HPDE6-E6E7 (cell line): ENCODE measurements around the gene DOK5.

Source experiments
- DNase-seq: peaks from one replicate; pipeline ENCODE4 v3.0.0; 2011; ENCODE audit warnings: missing footprints; ENCODE audit errors: extremely low spot score

DOK5 gene

DNA sequence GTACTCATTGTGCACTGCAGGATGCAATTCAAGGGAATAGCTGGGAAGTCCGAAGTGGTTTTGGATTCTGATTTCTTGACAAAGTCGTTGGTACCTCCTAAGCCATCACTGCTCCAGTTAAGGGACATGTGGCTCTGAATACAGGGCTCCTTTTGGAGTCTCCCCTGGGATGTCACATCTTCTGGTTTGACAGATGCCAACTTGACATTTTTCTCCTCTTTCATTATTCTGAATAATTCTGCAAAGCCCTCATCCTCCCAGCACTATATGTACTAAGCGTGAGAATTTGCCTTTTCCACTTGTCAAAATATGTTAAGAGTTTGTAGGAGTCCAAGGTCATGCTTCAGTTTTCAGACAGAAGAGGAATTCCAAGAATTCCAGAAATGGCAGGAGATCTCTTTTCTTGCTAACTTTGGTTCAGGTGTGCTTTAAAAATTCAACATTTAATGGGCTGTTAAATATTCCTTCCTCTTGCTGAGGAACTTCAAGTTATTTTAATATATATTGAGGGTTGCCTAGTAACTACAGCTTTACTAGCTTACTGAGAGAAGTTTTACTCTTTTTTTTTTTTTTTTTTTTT is 38.7 kb downstream of the DOK5 start:
- DNase-seq, result no peak

GRCh38 chr20:54515793-54516628 is 40.6 kb downstream of the DOK5 start:
- no peak for DNase-seq

DNA sequence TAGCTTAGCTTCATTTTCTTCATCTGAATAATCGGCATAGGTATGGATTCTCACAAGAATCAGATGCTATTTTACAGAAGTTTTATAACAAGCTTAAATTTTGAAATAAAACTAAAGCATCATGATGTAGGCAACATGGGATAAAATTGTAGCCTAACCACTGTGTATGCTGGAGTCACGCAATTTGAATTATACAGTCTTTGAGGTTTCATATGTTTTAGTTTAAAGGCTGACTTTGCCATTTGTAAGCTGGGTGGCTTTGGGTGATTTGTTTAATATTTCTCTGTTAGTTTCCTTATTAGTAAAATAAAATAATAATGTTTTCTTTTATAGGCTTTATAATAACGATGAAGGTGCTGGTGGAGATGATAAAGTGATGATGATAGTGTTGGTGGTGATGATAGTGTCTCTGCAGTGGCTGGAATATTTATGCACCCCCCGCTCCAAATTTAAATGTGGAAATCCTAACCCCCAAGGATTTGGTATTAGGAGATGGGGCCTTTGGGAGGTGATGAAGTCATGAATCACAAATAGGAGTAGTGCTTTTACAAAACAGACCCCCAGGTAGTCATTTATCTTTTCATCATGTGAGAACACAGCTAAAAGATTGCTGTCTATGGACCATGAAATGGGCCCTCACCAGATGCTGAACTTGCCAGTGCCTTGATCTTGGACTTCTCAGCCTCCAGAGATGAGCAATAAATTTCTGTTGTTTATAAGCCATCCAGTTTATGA is 42.0 kb downstream of the DOK5 start:
- DNase-seq, result no peak

DNA sequence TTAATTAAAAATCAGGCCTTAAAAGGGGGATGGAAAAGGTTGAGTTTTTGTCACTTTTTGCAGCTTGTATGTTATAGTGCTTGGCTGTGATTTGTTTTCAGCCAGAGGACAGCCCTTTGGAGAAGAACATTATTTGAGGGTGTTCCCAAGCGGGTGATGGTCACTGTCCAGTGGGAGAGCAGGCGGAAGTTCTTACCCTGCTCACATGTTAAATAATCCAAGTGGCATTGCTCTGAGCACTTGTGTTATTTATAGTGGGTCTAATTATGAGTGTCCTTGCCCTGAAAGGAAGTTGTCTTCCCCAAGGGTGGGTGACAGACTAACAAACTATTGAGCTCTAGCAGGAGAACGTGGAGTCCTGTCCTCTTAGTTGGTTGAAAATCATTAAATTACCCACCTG is 49.5 kb downstream of the DOK5 start:
- DNase-seq, result no peak

DNA sequence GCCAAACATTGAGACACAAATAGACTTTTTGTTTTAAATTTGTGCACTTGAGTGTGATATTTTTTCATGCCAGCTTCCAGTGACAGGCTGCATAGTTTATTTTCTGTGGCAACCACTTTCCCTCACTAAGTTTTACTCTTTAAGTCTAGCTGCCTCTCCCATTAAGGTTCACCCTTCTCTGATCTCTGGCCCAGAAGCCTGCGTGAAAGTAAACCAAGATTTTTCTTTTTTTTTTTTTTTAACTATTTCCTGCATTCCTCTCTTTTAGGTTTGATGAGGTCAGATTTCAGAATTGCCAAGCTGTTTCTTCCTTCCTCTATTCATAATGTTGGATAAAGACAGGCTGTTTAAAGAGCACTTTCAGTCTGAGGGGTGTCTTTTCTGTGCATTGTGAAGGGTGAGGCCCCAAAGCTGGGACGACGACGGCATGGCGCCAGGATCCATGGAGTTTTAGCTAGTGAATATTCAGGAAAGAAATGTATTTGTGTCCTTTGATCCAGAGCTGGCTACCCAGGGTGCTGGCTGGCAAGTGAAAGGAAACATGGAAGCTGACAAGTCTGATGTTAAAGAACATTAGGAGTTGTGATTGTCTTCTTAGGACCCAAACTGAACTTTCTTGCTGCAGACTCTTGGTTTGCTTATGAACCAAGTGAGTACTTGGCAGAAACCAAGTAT is 50.7 kb downstream of the DOK5 start:
- no peak for DNase-seq

- no peak for DNase-seq
Measured at GRCh38 chr20:54526801-54527200, 51.4 kb downstream of the DOK5 start.

DNA sequence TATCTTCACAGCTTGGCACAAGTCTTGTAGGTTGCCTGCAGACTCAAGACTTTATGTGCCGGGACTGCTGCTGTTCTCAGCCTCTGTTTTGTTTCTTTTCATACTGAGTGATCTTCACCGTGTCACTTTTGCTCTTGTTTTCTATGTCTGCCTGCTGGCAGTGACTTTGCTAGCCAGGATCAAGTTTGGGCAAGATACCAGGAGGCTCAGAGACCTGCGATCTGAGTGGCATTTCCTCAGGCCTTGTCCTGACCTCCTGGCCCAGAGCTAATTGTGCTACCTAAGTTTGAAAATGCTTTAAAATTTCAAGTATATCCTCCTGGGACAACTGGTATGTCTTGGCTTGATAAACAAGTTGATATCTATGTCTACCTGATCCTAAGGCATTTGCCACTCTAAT is 57.2 kb downstream of the DOK5 start:
- no peak for DNase-seq

DNA sequence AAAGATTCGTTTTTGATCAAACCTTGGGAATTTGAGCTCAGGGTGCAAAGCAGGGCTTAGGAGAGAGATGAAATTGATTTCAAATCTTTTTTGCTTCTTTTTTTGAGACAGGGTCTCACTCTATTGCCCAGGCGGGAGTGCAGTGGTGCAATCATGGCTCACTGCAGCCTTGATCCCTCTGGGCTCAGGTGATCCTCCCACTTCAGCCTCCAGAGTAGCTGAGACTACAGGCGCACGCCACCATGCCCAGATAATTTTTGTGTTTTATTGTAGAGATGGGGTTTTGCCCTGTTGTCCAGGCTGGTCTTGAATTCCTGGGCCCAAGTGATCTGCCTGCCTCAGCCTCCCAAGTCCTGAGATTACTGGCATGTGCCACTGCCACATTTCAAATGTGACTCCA is 58.7 kb downstream of the DOK5 start:
- no peak for DNase-seq

- no peak for DNase-seq
Measured at GRCh38 chr20:54535033-54535432, 59.6 kb downstream of the DOK5 start.

GRCh38 chr20:54535746-54536145 is 60.4 kb downstream of the DOK5 start:
- DNase-seq, result no peak

DNA sequence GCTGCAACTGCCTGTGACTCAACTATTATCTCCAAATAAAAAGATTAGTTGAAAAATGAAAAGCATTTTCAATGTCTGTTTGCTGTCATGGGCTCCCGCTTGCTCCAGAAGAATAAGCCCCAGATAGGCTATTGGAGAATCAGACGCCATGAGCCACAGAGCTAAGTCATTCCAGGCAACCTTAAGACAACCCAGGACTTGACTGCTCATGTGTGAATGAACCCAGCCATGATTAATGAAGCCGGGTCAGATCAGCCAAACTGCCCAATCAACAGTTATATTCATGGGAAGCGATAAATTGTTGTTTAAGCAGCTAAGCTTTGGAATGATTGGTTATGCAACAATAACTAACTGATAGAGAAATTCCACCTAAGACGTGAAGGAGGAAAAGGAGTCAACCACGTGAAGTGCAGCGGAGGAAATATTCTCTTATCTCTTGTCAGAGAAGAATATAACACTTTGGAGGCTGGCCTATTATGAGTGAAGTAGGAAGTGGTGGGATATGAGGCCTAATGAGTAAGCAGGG is 64.2 kb downstream of the DOK5 start:
- no peak for DNase-seq

DNA sequence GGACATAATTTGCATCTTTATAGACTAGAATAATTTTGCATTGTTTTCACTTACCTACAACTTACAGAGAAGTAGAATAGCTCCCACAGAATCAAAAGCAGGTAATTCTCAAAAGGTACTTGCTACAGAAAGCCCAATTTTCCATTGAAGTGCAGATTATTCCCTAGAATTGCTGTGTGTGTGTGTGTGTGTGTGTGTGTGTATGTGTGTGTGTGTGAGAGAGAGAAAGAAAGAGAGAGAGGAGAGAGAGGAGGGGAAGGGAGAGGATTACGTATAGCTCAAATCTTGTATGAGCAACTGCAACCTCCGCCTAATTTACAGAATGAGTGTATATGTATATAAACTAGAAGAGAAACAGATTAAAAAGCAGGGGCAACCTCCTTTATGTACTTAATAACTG is 68.0 kb downstream of the DOK5 start:
- DNase-seq, result no peak

DNA sequence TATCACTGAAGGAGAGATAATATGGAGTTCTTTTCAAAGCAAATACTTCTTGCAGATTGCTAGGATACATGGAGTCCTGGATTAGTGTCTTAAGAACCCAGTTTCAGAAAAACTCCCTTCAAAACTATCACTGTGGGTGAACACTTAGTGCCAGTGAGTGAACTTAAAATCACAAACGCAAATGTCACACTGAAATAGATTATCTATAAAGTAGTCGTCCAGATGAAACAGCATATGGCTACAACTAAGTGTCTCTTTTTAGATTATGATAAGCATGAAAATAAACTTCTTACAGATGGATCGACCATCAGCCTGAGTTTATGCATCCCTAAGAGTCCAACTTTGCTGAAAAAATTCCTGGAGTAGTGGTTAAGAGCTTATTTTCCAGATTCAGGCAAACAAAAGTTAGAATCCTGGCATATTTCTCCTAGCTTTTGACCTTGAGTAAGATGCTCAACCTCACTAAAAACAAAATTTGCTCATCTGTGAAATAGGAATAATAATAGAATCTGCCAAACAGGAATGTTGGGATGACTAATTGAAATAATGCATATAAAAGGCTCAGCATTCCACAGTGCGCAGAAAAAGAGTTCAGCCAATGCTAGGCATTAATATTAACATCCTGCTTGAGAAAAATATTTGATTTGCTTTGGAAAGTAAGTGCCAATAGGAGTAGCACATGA is 70.4 kb downstream of the DOK5 start:
- DNase-seq, result no peak

GRCh38 chr20:54548849-54549248 is 73.5 kb downstream of the DOK5 start:
- DNase-seq, result no peak

GRCh38 chr20:54549658-54550326 is 74.4 kb downstream of the DOK5 start:
- no peak for DNase-seq

DNA sequence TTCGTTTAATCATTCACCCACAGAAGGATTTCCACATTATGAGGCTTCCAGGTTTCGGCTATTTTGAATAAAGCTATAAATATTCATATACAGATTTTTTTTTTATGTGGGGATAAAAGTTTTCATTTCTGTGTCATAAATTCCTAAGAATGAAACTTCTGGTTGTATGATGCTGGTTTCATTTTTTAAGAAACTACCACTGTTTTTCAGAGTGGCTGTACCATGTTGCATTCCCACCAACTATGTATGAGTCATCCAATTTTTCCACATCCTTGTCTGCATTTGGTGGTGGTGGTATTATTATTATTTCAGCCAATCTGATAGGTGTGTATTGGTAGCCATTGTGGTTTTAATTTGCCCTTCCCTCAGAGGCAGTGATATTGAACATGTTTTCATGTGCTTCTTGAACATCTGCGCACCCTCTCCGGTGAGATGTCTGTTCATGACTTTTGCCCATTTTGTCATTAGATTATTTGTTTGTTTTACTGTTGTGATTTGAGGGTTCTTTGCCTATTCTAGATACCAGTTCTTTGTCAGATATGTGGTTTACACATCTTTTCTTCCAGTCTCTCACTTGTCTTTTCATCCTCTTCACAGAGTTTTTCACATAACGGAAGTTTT is 75.5 kb downstream of the DOK5 start:
- no peak for DNase-seq

DNA sequence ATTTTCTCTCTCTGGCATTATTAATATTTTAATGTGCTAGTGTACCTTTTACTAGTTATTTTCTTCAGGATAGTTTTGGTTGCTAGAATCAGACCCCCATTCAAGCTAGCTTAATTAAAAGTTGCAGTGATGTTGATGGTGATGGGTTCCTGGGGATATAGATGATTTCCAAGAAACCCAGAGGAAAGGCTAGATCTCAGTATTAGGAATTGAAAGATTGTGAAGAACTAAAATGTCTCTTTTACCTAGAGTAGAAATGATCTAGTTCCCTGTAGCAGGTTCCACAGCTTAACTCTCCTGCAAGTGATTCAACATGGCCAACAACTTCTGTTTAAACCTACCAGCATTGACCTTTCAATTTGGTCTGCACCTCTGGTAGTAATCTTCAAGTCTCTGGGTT is 78.6 kb downstream of the DOK5 start:
- DNase-seq, result no peak

DNA sequence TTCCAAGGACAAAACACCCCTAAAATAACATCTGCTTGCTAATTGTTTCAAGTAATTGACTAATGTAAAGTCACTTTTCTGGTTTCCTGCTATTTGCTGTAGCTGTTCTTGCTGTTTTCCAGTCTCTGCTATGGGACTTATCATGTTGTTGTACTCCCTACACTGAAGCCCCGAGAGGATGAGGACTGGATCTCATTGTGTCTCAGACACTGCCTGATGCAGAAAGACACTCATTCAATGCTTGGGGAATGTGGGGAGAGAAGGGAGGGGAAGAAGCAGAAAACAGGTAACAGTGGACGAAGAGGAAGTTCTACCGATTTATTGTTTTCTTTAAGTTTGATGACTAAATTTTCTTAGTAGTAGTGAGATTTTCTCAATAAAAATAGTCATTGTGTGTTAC is 79.8 kb downstream of the DOK5 start:
- no peak for DNase-seq

GRCh38 chr20:54556406-54556805 is 81.0 kb downstream of the DOK5 start:
- no peak for DNase-seq

DNA sequence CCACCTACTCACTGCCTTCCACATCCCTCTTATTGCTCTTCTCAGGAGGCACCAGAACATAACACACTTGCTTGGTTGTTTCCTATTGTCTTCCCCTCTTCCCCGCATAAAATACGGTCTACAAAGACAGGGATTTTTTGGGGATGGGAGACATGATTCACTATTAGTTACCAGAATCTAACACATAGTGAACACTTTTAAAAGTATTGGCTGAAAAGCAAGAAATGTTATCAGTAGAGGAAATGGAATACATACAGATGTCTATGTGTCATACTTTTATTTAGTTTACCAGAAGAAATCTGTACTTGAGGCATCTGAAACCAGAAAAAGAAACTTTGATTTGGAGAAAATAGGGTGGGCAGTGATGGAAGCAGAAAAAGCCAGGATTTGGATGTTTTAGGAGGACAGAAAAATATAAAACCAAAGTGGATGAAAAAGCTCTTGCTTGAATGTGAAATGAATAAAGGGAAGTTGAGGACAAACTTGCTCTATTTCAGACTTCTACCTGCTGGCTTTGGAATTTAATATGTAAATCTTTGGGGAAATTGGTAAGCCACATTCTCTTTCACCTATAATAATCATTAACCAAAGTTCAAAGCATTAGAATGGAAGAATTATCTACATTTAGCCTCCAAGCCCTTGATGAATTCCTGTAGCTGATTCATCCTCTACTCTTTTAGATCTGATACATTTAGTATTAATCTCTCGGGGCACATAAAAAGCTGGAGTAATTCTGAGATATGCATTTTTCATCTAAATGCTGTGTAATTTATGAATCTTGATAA is 82.6 kb downstream of the DOK5 start:
- no peak for DNase-seq
